HCT116 (cell line): ENCODE data around the gene SGK1. TPM values are rescaled to one million over a fixed set of nuclear protein-coding genes. Genes with fewer than 3 reads are reported as not detected.

Experiments
- ATAC-seq: fragments of 200-7000 bp; cut with Tn5 transposase; 2 replicates; pipeline ENCODE4 v1.9.1; 2020; ENCODE audit warnings: mild to moderate bottlenecking, moderate library complexity
- BruUV-seq: library from RNA; stranded (reverse); fragments of 400-500 nt; replicated peaks from 2 replicates; lab custom pipeline; 2021; lab: Mats Ljungman, UMichigan
- CTCF ChIA-PET: fragments of 300-600 bp; sonication (Branson Sonifier 250); formaldehyde crosslinking; loops from one replicate; lab custom pipeline; 2021; ENCODE audit warnings: antibody characterized with exemption; lab: Charles Lee
- POLR2A ChIA-PET: fragments of 300-600, 350-600 bp; sonication (Branson Sonifier 250); formaldehyde crosslinking; loops from one replicate; lab custom pipeline; 2021; ENCODE audit warnings: antibody characterized with exemption; lab: Charles Lee
- RAD21 ChIA-PET, 2 experiments: fragments of 300-600 bp; sonication (Branson Sonifier 250); formaldehyde crosslinking; loops; one replicate each; lab custom pipeline; 2023; ENCODE audit warnings: low total read pairs in 2 of 2; ENCODE audit not compliant: uncharacterized antibody in 2 of 2, unreplicated experiment in 2 of 2, low non-redundant PET in 1 of 2; lab: Charles Lee
- DNase-seq: peaks from one replicate; pipeline ENCODE4 v3.0.0-alpha.2; 2010; ENCODE audit warnings: low read depth, low spot score
- H2AFZ ChIP-seq: fragments of 200-600 bp; shearing (Covaris generic), sonication (generic); 2 replicates; pipeline ENCODE4 v1.6.1; 2017; ENCODE audit warnings: low read depth, mixed run types, mixed read lengths, antibody characterized with exemption, low read length; ENCODE audit not compliant: poor library complexity, severe bottlenecking
- H3K27ac ChIP-seq: 2 replicates; pipeline ENCODE4 v1.5.1; 2012; ENCODE audit warnings: low read depth, low read length
- H3K27me3 ChIP-seq: fragments of 200-600 bp; sonication (generic); 2 replicates; pipeline ENCODE4 v1.6.1; 2016; ENCODE audit warnings: mixed run types, low read length, mixed read lengths; ENCODE audit not compliant: insufficient read depth
- H3K36me3 ChIP-seq, 2 experiments: fragments of 200-500 bp in 1 of 2; fragments of 200-600 bp in 1 of 2; sonication (Bioruptor generic) in 1 of 2; sonication (generic) in 1 of 2; 2 replicates each; pipeline versions ENCODE4 v1.5.1 to v1.6.1; 2014 to 2016; ENCODE audit warnings: low read length in 2 of 2, inconsistent platforms in 1 of 2, mixed read lengths in 1 of 2, mixed run types in 1 of 2; ENCODE audit not compliant: insufficient read depth in 2 of 2, control insufficient read depth in 1 of 2
- H3K4me1 ChIP-seq, 2 experiments: fragments of 200-600 bp in 1 of 2; sonication (generic) in 1 of 2; 2 replicates each; pipeline versions ENCODE4 v1.5.1 to v1.6.1; 2012 to 2017; ENCODE audit warnings: low read length in 2 of 2, inconsistent platforms in 1 of 2, mild to moderate bottlenecking in 1 of 2, mixed read lengths in 1 of 2, mixed run types in 1 of 2, moderate library complexity in 1 of 2; ENCODE audit not compliant: insufficient read depth in 2 of 2, control insufficient read depth in 1 of 2
- H3K4me2 ChIP-seq: fragments of 200-600 bp; sonication (generic); 2 replicates; pipeline ENCODE4 v1.6.1; 2017; ENCODE audit warnings: mixed run types, low read length, mixed read lengths
- H3K4me3 ChIP-seq, 2 experiments: fragments of 200-600 bp in 1 of 2; sonication (generic) in 1 of 2; replicated peaks in 1 of 2; 2 replicates each; pipeline ENCODE4 v1.5.1; 2011 to 2016; ENCODE audit warnings: low read length in 2 of 2, control low read depth in 1 of 2, low read depth in 1 of 2, mild to moderate bottlenecking in 1 of 2, mixed read lengths in 1 of 2, mixed run types in 1 of 2
- H3K79me2 ChIP-seq: fragments of 200-600 bp; sonication (generic); 2 replicates; pipeline ENCODE4 v1.6.1; 2017; ENCODE audit warnings: mild to moderate bottlenecking, mixed run types, low read length, moderate library complexity, mixed read lengths; ENCODE audit not compliant: insufficient read depth
- H3K9ac ChIP-seq: fragments of 200-600 bp; sonication (generic); 2 replicates; pipeline ENCODE4 v1.6.1; 2016; ENCODE audit warnings: low read length, mixed read lengths
- H3K9me2 ChIP-seq: fragments of 200-600 bp; sonication (generic), shearing (Covaris generic); 2 replicates; pipeline ENCODE4 v1.6.1; 2017; ENCODE audit warnings: mixed run types, mild to moderate bottlenecking, moderate library complexity; ENCODE audit not compliant: insufficient read depth
- H3K9me3 ChIP-seq, 2 experiments: fragments of 200-500 bp in 1 of 2; fragments of 200-600 bp in 1 of 2; sonication (Bioruptor generic) in 1 of 2; sonication (generic) in 1 of 2; 2 replicates each; pipeline ENCODE4 v1.6.1; 2014 to 2017; ENCODE audit warnings: low read length in 2 of 2, mixed read lengths in 2 of 2, inconsistent platforms in 1 of 2, low read depth in 1 of 2, mild to moderate bottlenecking in 1 of 2, mixed run types in 1 of 2, moderate library complexity in 1 of 2; ENCODE audit not compliant: control insufficient read depth in 1 of 2, insufficient read depth in 1 of 2
- H4K20me1 ChIP-seq: fragments of 200-600 bp; sonication (generic), shearing (Covaris generic); 2 replicates; pipeline ENCODE4 v1.6.1; 2017; ENCODE audit warnings: mixed run types, mild to moderate bottlenecking, moderate library complexity; ENCODE audit not compliant: insufficient read depth
- ELF1 ChIP-seq: IDR thresholded peaks from 2 replicates; pipeline ENCODE4 v1.6.1; 2012; ENCODE audit warnings: low read depth, borderline replicate concordance
- EZH2phosphoT487 ChIP-seq: fragments of 200-600 bp; IDR thresholded peaks from 2 replicates; pipeline ENCODE4 v1.6.1; 2018; ENCODE audit warnings: antibody characterized with exemption, borderline replicate concordance
- JUND ChIP-seq: IDR thresholded peaks from 2 replicates; pipeline ENCODE4 v1.6.1; 2012
- POLR2A ChIP-seq: IDR thresholded peaks from 2 replicates; pipeline ENCODE4 v1.7.0; 2011; ENCODE audit warnings: borderline replicate concordance; ENCODE audit not compliant: insufficient read depth, insufficient read length; ENCODE audit errors: extremely low read depth
- POLR2AphosphoS5 ChIP-seq: IDR thresholded peaks from 2 replicates; pipeline ENCODE4 v1.6.1; 2011; ENCODE audit warnings: mild to moderate bottlenecking, low read depth, low read length, moderate library complexity
- SIN3A ChIP-seq: IDR thresholded peaks from 2 replicates; pipeline ENCODE4 v1.6.1; 2012; ENCODE audit warnings: low read depth
- SRF ChIP-seq: IDR thresholded peaks from 2 replicates; pipeline ENCODE4 v1.6.1; 2012; ENCODE audit warnings: low read depth
- TCF7L2 ChIP-seq: IDR thresholded peaks from 2 replicates; pipeline ENCODE4 v1.7.0; 2011; ENCODE audit warnings: borderline replicate concordance, inconsistent platforms; ENCODE audit not compliant: insufficient read depth, insufficient read length; ENCODE audit errors: extremely low read depth
- ZBTB33 ChIP-seq: IDR thresholded peaks from 2 replicates; pipeline ENCODE4 v1.6.1; 2011; ENCODE audit warnings: mild to moderate bottlenecking, low read length, moderate library complexity; ENCODE audit not compliant: insufficient replicate concordance; ENCODE audit errors: extremely low read depth
- intact Hi-C: fragments of 100-400 bp; cut with micrococcal nuclease; formaldehyde crosslinking; loops from 2 replicates; pipeline ENCODE4 v1.10.0; 2022
- total RNA-seq: library from RNA; stranded (reverse); gene quantifications from one replicate; pipeline ENCODE4 v1.2.1, GENCODE V29; 2021; ENCODE audit not compliant: unreplicated experiment

Gene SGK1
- total RNA-seq, 1 experiment from 2014 or later: 4.5 TPM

- no peak overlapping the region for H3K27ac ChIP-seq
- no peak overlapping the region for H2AFZ ChIP-seq
- no peaks in the 10 kb centered on the region for H3K9me2 ChIP-seq
- no peaks in the 10 kb centered on the region for H3K36me3 ChIP-seq
- TF ChIP-seq EZH2phosphoT487 (no peak), POLR2A (no peak), ELF1 (no peak), SIN3A (no peak), ZBTB33 (no peak), JUND (no peak)
- H3K4me3 ChIP-seq: no peak overlapping the region
- no peaks in the 10 kb centered on the region for H3K4me1 ChIP-seq
- H3K9ac ChIP-seq: no peak overlapping the region
- ChIA-PET POLR2A (no interaction called here), RAD21 (no interaction called here), CTCF (no interaction called here)
- H4K20me1 ChIP-seq: no peaks in the 10 kb centered on the region
- no peak overlapping the region for H3K4me2 ChIP-seq
- peaks cover 2% of the 10 kb centered on the region; the same call in 1 of the 2 replicates for H3K27me3 ChIP-seq
- no peak for DNase-seq
- no peaks in the 10 kb centered on the region for H3K9me3 ChIP-seq
- ATAC-seq: no peak
- BruUV-seq: no TSS peak
- no peaks in the 10 kb centered on the region for H3K79me2 ChIP-seq
- intact Hi-C loops: no loop called here
Observed at GRCh38 chr6:134312038-134312660, 5.8 kb downstream of the SGK1 start.

DNA sequence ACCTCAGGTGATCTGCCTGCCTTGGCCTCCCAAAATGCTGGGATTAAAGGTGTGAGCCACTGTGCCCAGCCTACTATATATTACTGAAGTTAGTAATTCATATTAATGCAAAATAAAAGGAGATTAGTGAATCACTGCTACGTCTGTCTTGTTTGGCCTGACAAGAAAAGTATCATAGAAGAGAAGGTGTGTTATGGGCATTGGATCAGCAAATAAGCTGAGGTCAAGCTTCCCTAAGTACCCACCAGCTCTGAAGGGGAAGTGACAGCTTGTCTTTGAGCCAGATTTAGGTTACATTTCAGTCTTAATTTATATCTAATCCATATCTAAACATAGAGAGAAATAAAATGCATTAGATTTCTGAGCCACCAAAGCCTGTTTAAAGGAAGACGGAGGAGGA, 7.1 kb downstream of the SGK1 start:
- Histone ChIP-seq H3K9me2 (no peaks in the 10 kb centered on the region), H3K9me3 (no peaks in the 10 kb centered on the region), H3K4me2 (no peak overlapping the region), H3K4me1 (no peaks in the 10 kb centered on the region), H4K20me1 (no peaks in the 10 kb centered on the region), H2AFZ (no peak overlapping the region), H3K36me3 (no peaks in the 10 kb centered on the region), H3K27ac (no peak overlapping the region), H3K27me3 (no peaks in the 10 kb centered on the region; the same call in 1 of the 2 replicates), H3K79me2 (no peaks in the 10 kb centered on the region), H3K9ac (no peak overlapping the region), H3K4me3 (no peak overlapping the region)
- RAD21 ChIA-PET: no interaction called here
- TF ChIP-seq POLR2AphosphoS5 (no peak), SRF (no peak), TCF7L2 (no peak)
- no TSS peak for BruUV-seq
- POLR2A ChIA-PET: no interaction called here
- DNase-seq: no peak
- CTCF ChIA-PET: no interaction called here
- no peak for ATAC-seq
- intact Hi-C loops: no loop called here
